Stimulated activated CD8-positive, alpha-beta memory T cell treated with anti-CD3 and anti-CD28 coated beads, Interleukin-2, amount 100 ng/mL, for 1 hour (primary cell): Measurements from ENCODE around the gene TRAM1L1.

ENCODE experiments used
- DNase-seq, 2 donors: peaks; one replicate each; pipeline ENCODE4 v3.0.0-alpha.2; 2020; ENCODE audit warnings: low read depth in 2 of 2

The TRAM1L1 gene

DNA sequence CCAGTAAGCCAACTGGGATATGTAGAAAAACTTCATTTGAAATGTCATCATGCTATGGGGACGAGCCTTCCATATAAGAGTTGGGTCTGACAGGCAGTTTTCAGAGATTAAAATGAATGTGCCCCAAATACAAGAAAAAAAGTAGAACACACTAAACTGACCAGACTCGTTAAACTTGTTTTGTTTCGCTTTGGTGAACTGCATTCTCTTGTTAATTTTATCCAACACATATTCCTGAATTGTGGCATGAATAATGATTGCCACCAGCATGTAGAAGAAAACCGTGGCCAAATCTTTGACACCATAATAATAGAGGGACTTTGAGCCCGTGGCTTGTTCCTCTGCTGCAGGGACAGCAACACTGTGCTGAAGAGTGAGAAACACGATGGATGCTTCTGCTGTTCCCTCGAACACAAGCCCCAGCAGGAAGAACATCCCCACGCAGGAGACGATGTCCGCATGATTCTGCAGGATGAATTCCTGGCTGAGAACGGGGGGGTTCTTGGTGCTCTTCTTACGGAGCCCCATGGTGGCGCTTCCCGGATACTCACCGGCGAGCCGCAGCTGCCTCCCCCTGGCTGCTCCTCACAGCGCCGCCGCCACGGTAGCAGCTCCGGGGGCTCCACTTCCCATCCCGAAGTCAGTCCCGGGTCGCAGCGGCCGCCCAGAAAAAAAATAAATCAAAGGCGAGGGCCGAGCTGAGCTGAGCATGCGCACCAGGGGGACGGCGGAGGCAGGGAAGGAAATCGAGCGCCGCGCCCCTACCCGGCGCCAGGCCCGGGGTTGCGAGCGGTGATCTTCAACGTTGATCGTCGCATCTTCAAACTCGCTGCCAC, at the start of gene TRAM1L1:
TRAM1L1 (minus strand) TSS at position 711 of the 836 bp plus-strand sequence; CDS start at position 528, 183 bp downstream.
- no peak for DNase-seq

GRCh38 chr4:117134386-117134785, 49.0 kb upstream of the TRAM1L1 start:
- DNase-seq, result no peak

- DNase-seq, result no peak
Observed at GRCh38 chr4:117096886-117097285, 11.5 kb upstream of the TRAM1L1 start.

GRCh38 chr4:117096462-117096861, 11.1 kb upstream of the TRAM1L1 start:
- DNase-seq, result no peak

GRCh38 chr4:117093571-117093970, 8.2 kb upstream of the TRAM1L1 start:
- no peak for DNase-seq

- no peak for DNase-seq
Observed at GRCh38 chr4:117077760-117078159, 7.6 kb downstream of the TRAM1L1 start.

- DNase-seq, result no peak
Observed at GRCh38 chr4:117068120-117068519, 17.3 kb downstream of the TRAM1L1 start.

DNA sequence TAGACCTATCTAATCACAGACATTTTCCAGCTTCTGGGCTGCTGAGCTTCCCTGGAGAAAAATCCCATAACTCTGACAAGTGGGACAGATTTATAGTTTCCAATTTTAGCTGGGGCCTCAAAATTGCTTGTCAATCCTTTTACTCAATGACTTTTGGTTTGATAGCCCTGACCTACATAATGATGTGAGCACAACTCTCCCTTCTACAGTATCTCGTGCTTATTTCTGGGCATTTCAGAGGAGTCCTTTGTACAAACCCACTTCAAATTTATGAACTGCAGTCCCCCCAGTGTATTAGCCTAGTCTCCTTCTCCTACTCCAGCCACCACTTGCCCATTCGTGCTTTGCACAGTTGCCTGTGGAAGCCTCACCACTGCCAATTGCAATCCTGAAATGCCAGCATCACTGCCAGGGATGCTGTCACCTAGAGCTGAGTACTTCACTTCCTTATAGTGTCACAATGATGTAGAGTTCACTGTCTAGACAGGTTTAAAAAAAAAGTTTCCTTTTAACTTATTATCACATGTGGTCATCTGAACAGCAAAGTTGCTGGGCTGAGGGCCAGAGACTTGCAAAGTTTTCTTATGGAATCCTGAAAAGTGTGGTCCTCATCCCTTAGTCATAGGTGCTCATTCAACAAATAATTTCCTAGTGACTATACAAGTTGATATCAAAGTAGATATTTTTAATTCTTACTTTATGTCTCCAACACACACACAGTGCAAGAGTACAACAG, 21.2 kb downstream of the TRAM1L1 start:
- DNase-seq, result no peak

GRCh38 chr4:117042962-117043361, 42.4 kb downstream of the TRAM1L1 start:
- DNase-seq, result no peak
